WTC11 (cell line): ENCODE data around the gene CCHCR1. TPM values are rescaled to one million over a fixed set of nuclear protein-coding genes. Genes with fewer than 3 reads are reported as not detected.
"Not testable (repeated sequence)": the region's sequence is repeated elsewhere in the genome, so short reads cannot be mapped to it uniquely, and the experiment has no call there.

Source experiments
- ATAC-seq: fragments of 200-7000 bp; cut with Tn5 transposase; 2 replicates; pipeline ENCODE4 v1.10.0; 2021; ENCODE audit warnings: mild to moderate bottlenecking, moderate library complexity
- CTCF ChIA-PET: fragments of 300-600 bp; sonication (Branson Sonifier 250); formaldehyde crosslinking; loops from one replicate; lab custom pipeline; 2021; ENCODE audit warnings: antibody characterized with exemption; lab: Charles Lee
- POLR2A ChIA-PET: fragments of 350-600 bp; sonication (Branson Sonifier 250); formaldehyde crosslinking; loops from one replicate; lab custom pipeline; 2021; ENCODE audit warnings: antibody characterized with exemption; lab: Charles Lee
- DNase-seq: peaks from one replicate; pipeline ENCODE4 v3.0.0; 2021; ENCODE audit warnings: low spot score
- H3K27ac Mint-ChIP-seq: 2 replicates; pipeline ENCODE4 v1.8.0; 2021; ENCODE audit warnings: mixed read lengths
- H3K27me3 Mint-ChIP-seq: 2 replicates; pipeline ENCODE4 v1.8.0; 2021; ENCODE audit warnings: low read depth, mild to moderate bottlenecking, moderate library complexity, mixed read lengths
- H3K36me3 Mint-ChIP-seq: 2 replicates; pipeline ENCODE4 v1.8.0; 2021; ENCODE audit warnings: mixed read lengths
- H3K4me1 Mint-ChIP-seq: 2 replicates; pipeline ENCODE4 v1.8.0; 2022; ENCODE audit warnings: mixed read lengths
- H3K4me3 Mint-ChIP-seq: 2 replicates; pipeline ENCODE4 v1.8.0; 2021; ENCODE audit warnings: mild to moderate bottlenecking, moderate library complexity, mixed read lengths
- H3K9me3 Mint-ChIP-seq: 2 replicates; pipeline ENCODE4 v1.8.0; 2021; ENCODE audit warnings: mixed read lengths
- ATF2 ChIP-seq: sonication (generic); formaldehyde crosslinking; IDR thresholded peaks from 2 replicates; pipeline ENCODE4 v1.8.1; 2022; ENCODE audit warnings: low read depth, missing genetic modification reagents, borderline replicate concordance
- CTCF ChIP-seq: fragments of 200-600 bp; IDR thresholded peaks from 2 replicates; pipeline ENCODE4 v1.8.0; 2022; ENCODE audit warnings: antibody characterized with exemption
- E2F1 ChIP-seq: sonication (generic); formaldehyde crosslinking; IDR thresholded peaks from 2 replicates; pipeline ENCODE4 v1.8.0; 2022; ENCODE audit warnings: mild to moderate bottlenecking, missing genetic modification reagents
- GRHL2 ChIP-seq: fragments of 250-450 bp; sonication (Bioruptor Pico); IDR thresholded peaks from 2 replicates; pipeline ENCODE4 v1.8.0; 2022; ENCODE audit warnings: mild to moderate bottlenecking, moderate library complexity; ENCODE audit not compliant: insufficient replicate concordance, severe bottlenecking
- GTF2I ChIP-seq: fragments of 250-450 bp; sonication (Bioruptor Pico); conservative IDR thresholded peaks from 2 replicates; pipeline ENCODE4 v1.4.0; 2021; ENCODE audit warnings: mild to moderate bottlenecking
- KAT7 ChIP-seq: sonication (generic); formaldehyde crosslinking; IDR thresholded peaks from 2 replicates; pipeline ENCODE4 v1.8.1; 2023; ENCODE audit warnings: missing genetic modification reagents, mild to moderate bottlenecking, borderline replicate concordance
- NFE2L1 ChIP-seq: sonication (generic); formaldehyde crosslinking; IDR thresholded peaks from 2 replicates; pipeline ENCODE4 v1.8.1; 2023; ENCODE audit warnings: missing genetic modification reagents
- TEAD1 ChIP-seq: sonication (generic); formaldehyde crosslinking; IDR thresholded peaks from 2 replicates; pipeline ENCODE4 v1.8.0; 2022; ENCODE audit warnings: mild to moderate bottlenecking, missing genetic modification reagents
- TEAD4 ChIP-seq: sonication (generic); formaldehyde crosslinking; IDR thresholded peaks from 2 replicates; pipeline ENCODE4 v1.8.0; 2022; ENCODE audit warnings: mild to moderate bottlenecking, missing genetic modification reagents
- USF1 ChIP-seq: sonication (generic); formaldehyde crosslinking; IDR thresholded peaks from 2 replicates; pipeline ENCODE4 v1.8.0; 2022; ENCODE audit warnings: mild to moderate bottlenecking, missing genetic modification reagents
- ZBTB21 ChIP-seq: sonication (generic); formaldehyde crosslinking; IDR thresholded peaks from 2 replicates; pipeline ENCODE4 v1.8.1; 2023; ENCODE audit warnings: mild to moderate bottlenecking, missing genetic modification reagents, borderline replicate concordance
- ZNF121 ChIP-seq: sonication (generic); formaldehyde crosslinking; IDR thresholded peaks from 2 replicates; pipeline ENCODE4 v1.8.0; 2023; ENCODE audit warnings: missing genetic modification reagents
- ZNF232 ChIP-seq: sonication (generic); formaldehyde crosslinking; IDR thresholded peaks from 2 replicates; pipeline ENCODE4 v1.8.0; 2022; ENCODE audit warnings: mild to moderate bottlenecking, missing genetic modification reagents
- ZNF423 ChIP-seq: fragments of 250-450 bp; sonication (Bioruptor Pico); IDR thresholded peaks from 2 replicates; pipeline ENCODE4 v2.1.2; 2022; ENCODE audit warnings: mild to moderate bottlenecking, moderate library complexity
- ZNF671 ChIP-seq: fragments of 250-450 bp; sonication (Bioruptor Pico); IDR thresholded peaks from 2 replicates; pipeline ENCODE4 v1.8.0; 2021; ENCODE audit warnings: mild to moderate bottlenecking
- ZSCAN18 ChIP-seq: fragments of 250-450 bp; sonication (Bioruptor Pico); IDR thresholded peaks from 2 replicates; pipeline ENCODE4 v2.1.2; 2022; ENCODE audit warnings: mild to moderate bottlenecking, moderate library complexity
- total RNA-seq: library from RNA; stranded (reverse); gene quantifications from 3 replicates; pipeline ENCODE4 v1.2.3, GENCODE V29; 2021

Gene CCHCR1
- total RNA-seq, 1 experiment from 2014 or later, result 58.7 TPM

GRCh38 chr6:31192431-31193105 lies 35.0 kb upstream of the CCHCR1 start:
- peaks cover 18% of the 10 kb centered on the region for H3K4me1 Mint-ChIP-seq
- H3K4me3 Mint-ChIP-seq, H3K27ac Mint-ChIP-seq, H3K27me3 Mint-ChIP-seq: not testable (repeated sequence)
- peaks cover 14% of the 10 kb centered on the region for H3K36me3 Mint-ChIP-seq
- DNase-seq (peak; percentile 81), ATAC-seq (peak; percentile 64)
- POLR2A ChIA-PET, result interaction anchor here (0.7 to 0.8 kb wide), 3 partner anchors 13 to 368 kb away, joined by 4 to 7 read pairs (median 4); no protein-coding TSS in a partner anchor
- TF ChIP-seq TEAD1 (peak; percentile 64; the same call in 1 of the 2 replicates), ZNF423 (CRISPR knock-in tag) (peak; percentile 21; the same call in 1 of the 2 replicates), USF1 (CRISPR knock-in tag) (0 out of 2 replicates have a peak, but pooled peaks have one; percentile 34), ZNF671 (peak; percentile 42; the same call in 1 of the 2 replicates), GTF2I (peak; percentile 79), ZNF232 (0 out of 2 replicates have a peak, but pooled peaks have one; percentile 55), ZNF121 (CRISPR knock-in tag) (peak; percentile 90; the same call in 1 of the 2 replicates), CTCF (peak; percentile 22; the same call in 1 of the 2 replicates), ZSCAN18 (peak; percentile 84; the same call in 1 of the 2 replicates)
- CTCF ChIA-PET, result interaction anchor here (0.6 to 6.5 kb wide), 34 partner anchors 11 to 1747 kb away, joined by 3 to 60 read pairs (median 4); partner anchors contain the start of genes POU5F1, PSORS1C2 and TCF19
- H3K9me3 Mint-ChIP-seq, result peaks cover 14% of the 10 kb centered on the region

- Mint-ChIP-seq H3K36me3 (peaks cover 6% of the 10 kb centered on the region), H3K27ac (peak overlapping the region; percentile 41; the same call in 1 of the 2 replicates), H3K4me3 (no peak overlapping the region)
- DNase-seq, result no peak
- TF ChIP-seq E2F1, result no peak
- TF ChIP-seq GRHL2 (CRISPR knock-in tag), result no peak
- no peak for TF ChIP-seq KAT7 (CRISPR knock-in tag)
- no peak for TF ChIP-seq TEAD4
- no peak for TF ChIP-seq NFE2L1 (CRISPR knock-in tag)
- TF ChIP-seq ATF2 (CRISPR knock-in tag), result no peak
- no peak for TF ChIP-seq ZBTB21 (CRISPR knock-in tag)
- TF ChIP-seq, all 79 proteins: peak for 0
- POLR2A ChIA-PET, result interaction anchor here (1.3 kb wide), 1 partner anchor 18 kb away, joined by 6 read pairs; no protein-coding TSS in a partner anchor
- Mint-ChIP-seq H3K27me3 (no peaks in the 10 kb centered on the region), H3K4me1 (peaks cover 26% of the 10 kb centered on the region), H3K9me3 (peaks cover 4% of the 10 kb centered on the region)
- no peak for ATAC-seq
- CTCF ChIA-PET, result interaction anchor here (0.9 to 6.5 kb wide), 5 partner anchors 14 to 176 kb away, joined by 3 to 60 read pairs (median 3); partner anchors contain the start of genes POU5F1 and TCF19
Measured at GRCh38 chr6:31190488-31190887, 32.9 kb upstream of the CCHCR1 start.

GRCh38 chr6:31189223-31189622 lies 31.6 kb upstream of the CCHCR1 start:
- POLR2A ChIA-PET, result interaction anchor here (1.2 kb wide), 2 partner anchors 14 to 31 kb away, joined by 3 to 4 read pairs; partner anchors contain the start of gene TCF19
- H3K9me3 Mint-ChIP-seq, H3K27me3 Mint-ChIP-seq, DNase-seq, H3K4me3 Mint-ChIP-seq, H3K36me3 Mint-ChIP-seq: not testable (repeated sequence)
- ATAC-seq, result peak; percentile 38
- Mint-ChIP-seq H3K27ac (peak overlapping the region; percentile 83), H3K4me1 (peaks cover 33% of the 10 kb centered on the region)
- CTCF ChIA-PET, result interaction anchor here (0.9 to 6.5 kb wide), 4 partner anchors 8 to 52 kb away, joined by 3 to 60 read pairs (median 6); partner anchors contain the start of genes POU5F1 and TCF19
